ENCODE data around the gene PCDHA11.

PCDHA11 gene

DNA sequence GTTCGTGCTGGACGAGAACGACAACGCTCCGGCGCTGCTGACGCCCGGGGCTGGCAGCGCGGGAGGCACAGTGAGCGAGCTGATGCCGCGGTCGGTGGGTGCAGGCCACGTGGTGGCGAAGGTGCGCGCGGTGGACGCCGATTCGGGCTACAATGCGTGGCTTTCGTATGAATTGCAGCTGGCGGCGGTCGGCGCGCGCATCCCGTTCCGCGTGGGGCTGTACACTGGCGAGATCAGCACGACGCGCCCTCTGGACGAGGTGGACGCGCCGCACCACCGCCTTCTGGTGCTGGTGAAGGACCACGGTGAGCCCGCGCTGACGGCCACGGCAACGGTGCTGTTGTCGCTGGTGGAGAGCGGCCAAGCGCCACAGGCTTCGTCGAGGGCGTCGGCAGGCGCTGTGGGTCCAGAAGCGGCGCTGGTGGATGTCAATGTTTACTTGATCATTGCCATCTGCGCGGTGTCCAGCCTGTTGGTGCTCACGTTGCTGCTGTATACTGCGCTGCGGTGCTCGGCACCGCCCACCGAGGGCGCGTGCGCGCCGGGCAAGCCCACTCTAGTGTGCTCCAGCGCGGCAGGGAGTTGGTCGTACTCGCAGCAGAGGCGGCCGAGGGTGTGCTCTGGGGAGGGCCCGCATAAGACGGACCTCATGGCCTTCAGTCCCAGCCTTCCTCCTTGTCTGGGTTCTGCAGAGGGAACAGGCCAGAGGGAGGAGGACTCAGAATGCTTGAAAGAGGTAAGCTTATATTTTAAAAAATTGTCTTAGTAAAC, 15.4 kb downstream of the PCDHA11 start:
- Histone ChIP-seq H3K27me3 (replicated peaks; ENCODE audit: control insufficient read depth, insufficient read depth, low read length) (no peaks in the 10 kb centered on the region), H3K4me1 (ENCODE audit: control insufficient read depth, insufficient read depth, low read length) (no peaks in the 10 kb centered on the region), H3K36me3 (ENCODE audit: control insufficient read depth, insufficient read depth, low read length, severe bottlenecking) (no peaks in the 10 kb centered on the region), H3K9me3 (ENCODE audit: control insufficient read depth, low read length) (peaks cover 12% of the 10 kb centered on the region), H3K4me3 (ENCODE audit: low read length) (no peak overlapping the region), H3K9ac (ENCODE audit: low read length) (no peak overlapping the region)
- DNase-seq (ENCODE audit: low read depth): no peak

DNA sequence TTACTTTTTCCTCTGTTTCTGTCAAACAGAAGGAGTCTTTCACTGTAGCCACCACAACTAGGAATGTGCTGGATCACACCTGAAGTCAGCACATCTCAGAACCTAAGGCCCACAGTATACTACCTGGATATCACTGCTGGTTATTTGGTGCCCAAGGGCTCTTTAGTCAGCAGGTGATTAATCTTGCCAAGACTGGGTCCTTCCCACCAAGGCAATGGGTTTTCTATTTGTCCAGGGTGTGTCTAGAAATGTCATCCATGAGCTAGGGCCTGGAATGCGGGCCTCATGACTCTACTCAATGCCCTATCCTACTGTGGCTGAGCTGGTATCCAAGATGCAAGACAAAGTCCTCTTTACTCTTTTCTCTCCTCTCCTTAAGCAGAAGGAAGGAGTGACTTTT, 47.6 kb downstream of the PCDHA11 start:
- no peaks in the 10 kb centered on the region for H3K27me3 ChIP-seq (replicated peaks; ENCODE audit: control insufficient read depth, insufficient read depth, low read length)
- H3K4me3 ChIP-seq (ENCODE audit: low read length): no peak overlapping the region
- no peak for DNase-seq (ENCODE audit: low read depth)
- H3K4me1 ChIP-seq (ENCODE audit: control insufficient read depth, insufficient read depth, low read length): no peaks in the 10 kb centered on the region
- H3K9ac ChIP-seq (ENCODE audit: low read length): no peak overlapping the region
- H3K36me3 ChIP-seq (ENCODE audit: control insufficient read depth, insufficient read depth, low read length, severe bottlenecking): no peaks in the 10 kb centered on the region
- H3K9me3 ChIP-seq (ENCODE audit: control insufficient read depth, low read length): peaks cover 9% of the 10 kb centered on the region

Data from adipocyte (in vitro differentiated cells).